Prostate gland (tissue), 2 donors: Measurements from ENCODE around the gene ADGRG3. TPM values are rescaled to one million over a fixed set of nuclear protein-coding genes. Genes with fewer than 3 reads are reported as not detected.

Experiments used
- DNase-seq: peaks from one replicate; pipeline ENCODE4 v3.0.0-alpha.2; 2019; ENCODE audit warnings: low spot score
- H3K27ac ChIP-seq, 2 donors: fragments of 200-600 bp; sonication (generic); 2 replicates each; pipeline ENCODE4 v1.5.1; 2017 to 2019
- H3K27me3 ChIP-seq: fragments of 200-600 bp; sonication (generic); replicated peaks from 2 replicates; pipeline ENCODE4 v1.5.1; 2019; ENCODE audit not compliant: insufficient read depth
- H3K36me3 ChIP-seq, 2 donors: fragments of 200-600 bp; sonication (generic); 1 replicate in 1 of 2; 2 replicates in 1 of 2; pipeline versions ENCODE4 v1.5.1 to v1.8.1; 2017 to 2019
- H3K4me1 ChIP-seq: fragments of 200-600 bp; sonication (generic); replicated peaks from 2 replicates; pipeline ENCODE4 v1.5.1; 2019
- H3K4me3 ChIP-seq, 2 donors: fragments of 200-600 bp; sonication (generic); 2 replicates each; pipeline ENCODE4 v1.5.1; 2017 to 2019
- H3K9me3 ChIP-seq: fragments of 200-600 bp; sonication (generic); 2 replicates; pipeline ENCODE4 v1.5.1; 2017
- CTCF ChIP-seq, 4 experiments: fragments of 200-600 bp in 2 of 4; fragments of 450-650 bp in 2 of 4; sonication (generic) in 2 of 4; IDR thresholded peaks; 1 replicate in 3 of 4; 2 replicates in 1 of 4; pipeline ENCODE4 v1.5.1; 2016 to 2019; ENCODE audit warnings: antibody characterized with exemption in 4 of 4, mild to moderate bottlenecking in 2 of 4, moderate library complexity in 2 of 4
- POLR2A ChIP-seq: fragments of 450-650 bp; IDR thresholded peaks from one replicate; pipeline ENCODE4 v1.6.1; 2016; ENCODE audit warnings: antibody characterized with exemption, mild to moderate bottlenecking
- POLR2AphosphoS5 ChIP-seq: sonication (generic); formaldehyde crosslinking; IDR thresholded peaks from one replicate; pipeline ENCODE4 v1.6.1; 2017; ENCODE audit warnings: antibody characterized with exemption
- WGBS: methylation state at CpG from one replicate; pipeline ENCODE4 v1.1.5; 2018; 5-methylcytosine and 5-hydroxymethylcytosine counted together
- intact Hi-C: fragments of 100-400 bp; cut with DNase I; formaldehyde crosslinking; loops from one replicate; pipeline ENCODE4 v1.14.2; 2022
- total RNA-seq, 2 donors: library from RNA; depleted of rRNA; stranded (reverse); fragments of >200 nt; gene quantifications; one replicate each; pipeline ENCODE4 v1.1.0, GENCODE V29; 2016

ADGRG3 gene
- total RNA-seq, 2 donors from 2014 or later: not detected

GRCh38 chr16:57649846-57650245 is 18.3 kb upstream of the ADGRG3 start:
- intact Hi-C loops: loop anchor here (5.0 to 10.0 kb wide), 3 partner anchors 58 to 132 kb away; no protein-coding TSS in a partner anchor
- WGBS: 89% methylated on average over 7 of the region's 7 CpGs
- Histone ChIP-seq H3K9me3 (no peaks in the 10 kb centered on the region), H3K4me1 (no peaks in the 10 kb centered on the region), H3K4me3 (no peak overlapping the region), H3K36me3 (peaks cover 0 to 2% of the 10 kb centered on the region in 2 donors), H3K27ac (no peak overlapping the region), H3K27me3 (no peaks in the 10 kb centered on the region)
- no peak for DNase-seq
- TF ChIP-seq POLR2A (no peak), CTCF (IDR thresholded peaks at IDR 0.05) (no peak), POLR2AphosphoS5 (no peak)

GRCh38 chr16:57651344-57652333 is 16.5 kb upstream of the ADGRG3 start:
- no peaks in the 10 kb centered on the region for H3K4me1 ChIP-seq
- TF ChIP-seq CTCF (IDR thresholded peaks at IDR 0.05) (no peak), POLR2A (no peak), POLR2AphosphoS5 (no peak)
- no peak overlapping the region for H3K4me3 ChIP-seq
- DNase-seq: no peak
- no peaks in the 10 kb centered on the region for H3K9me3 ChIP-seq
- no peak overlapping the region for H3K27ac ChIP-seq
- intact Hi-C loops: loop anchor here (10.0 kb wide), 1 partner anchor 63 kb away; no protein-coding TSS in a partner anchor
- WGBS: 90% methylated on average over 10 of the region's 10 CpGs
- H3K27me3 ChIP-seq: no peaks in the 10 kb centered on the region
- peaks cover 0 to 2% of the 10 kb centered on the region in 2 donors for H3K36me3 ChIP-seq

- intact Hi-C loops: loop anchor here (10.0 kb wide), 1 partner anchor 62 kb away; no protein-coding TSS in a partner anchor
- H3K27me3 ChIP-seq: no peaks in the 10 kb centered on the region
- no peak for DNase-seq
- no peak overlapping the region for H3K4me3 ChIP-seq
- no peak overlapping the region for H3K27ac ChIP-seq
- H3K4me1 ChIP-seq: no peaks in the 10 kb centered on the region
- 86% methylated on average over 21 of the region's 23 CpGs for WGBS
- no peak for TF ChIP-seq CTCF (IDR thresholded peaks at IDR 0.05)
- no peak for TF ChIP-seq POLR2AphosphoS5
- TF ChIP-seq POLR2A: no peak
- peaks cover 2 to 6% of the 10 kb centered on the region in 2 donors for H3K36me3 ChIP-seq
- H3K9me3 ChIP-seq: no peaks in the 10 kb centered on the region
Observed at GRCh38 chr16:57652695-57653471, 15.2 kb upstream of the ADGRG3 start.

GRCh38 chr16:57653936-57654335 is 14.2 kb upstream of the ADGRG3 start:
- DNase-seq: no peak
- TF ChIP-seq CTCF (IDR thresholded peaks at IDR 0.05) (no peak), POLR2AphosphoS5 (no peak), POLR2A (no peak)
- intact Hi-C loops: loop anchor here (10.0 kb wide), 1 partner anchor 61 kb away; no protein-coding TSS in a partner anchor
- Histone ChIP-seq H3K9me3 (no peaks in the 10 kb centered on the region), H3K4me1 (no peaks in the 10 kb centered on the region), H3K27me3 (no peaks in the 10 kb centered on the region), H3K27ac (no peak overlapping the region), H3K4me3 (no peak overlapping the region), H3K36me3 (peaks cover 2 to 6% of the 10 kb centered on the region in 2 donors)
- 30% methylated on average over 16 of the region's 16 CpGs for WGBS
